ENCODE measurements around the gene KRTAP6-3. TPM values are rescaled to one million over a fixed set of nuclear protein-coding genes. Genes with fewer than 3 reads are reported as not detected.

The KRTAP6-3 gene
- total RNA-seq, 1 donor from 2014 or later, result not detected

DNA sequence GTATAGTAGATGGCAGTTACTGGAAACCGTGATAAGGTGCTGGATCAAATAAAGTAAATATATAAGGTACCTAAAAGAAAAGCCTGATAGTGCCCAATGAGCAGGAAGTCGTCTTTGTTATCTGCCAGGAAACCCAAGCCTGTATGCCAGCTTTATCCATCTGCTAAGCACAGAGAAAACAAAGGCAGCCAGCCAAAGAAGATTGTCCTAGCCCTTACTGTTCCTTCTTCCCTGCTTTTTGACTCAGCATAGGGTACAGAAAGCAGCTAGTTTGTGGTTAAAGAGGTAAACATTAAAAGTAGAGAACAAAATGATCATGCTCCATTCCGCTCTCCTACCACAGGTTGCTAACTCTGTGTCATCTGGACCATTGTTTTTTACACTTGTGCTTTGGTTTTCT lies 12.1 kb upstream of the KRTAP6-3 start:
- DNase-seq (ENCODE audit: low spot score), result no peak
- H3K36me3 Mint-ChIP-seq, result no peaks in the 10 kb centered on the region

GRCh38 chr21:30582870-30583269 lies 9.4 kb upstream of the KRTAP6-3 start:
- peak; percentile 10 for DNase-seq (ENCODE audit: low spot score)
- Mint-ChIP-seq H3K4me1 (peaks cover 8% of the 10 kb centered on the region), H3K9me3 (no peaks in the 10 kb centered on the region), H3K4me3 (no peak overlapping the region), H3K36me3 (no peaks in the 10 kb centered on the region), H3K27me3 (ENCODE audit: insufficient read depth, low read depth) (no peaks in the 10 kb centered on the region), H3K27ac (no peak overlapping the region)
- Histone ChIP-seq H3F3A (ENCODE audit: low read depth) (no peaks in the 10 kb centered on the region), H3K4me3 (no peak overlapping the region), H3K9me3 (ENCODE audit: low read depth) (peaks cover 11% of the 10 kb centered on the region), H3K27me3 (no peaks in the 10 kb centered on the region), H3K9ac (no peak overlapping the region), H3K4me1 (peaks cover 14% of the 10 kb centered on the region), H2AFZ (replicated peaks) (no peak overlapping the region), H3K27ac (no peak overlapping the region), H3K4me2 (no peak overlapping the region), H3K36me3 (peaks cover 4% of the 10 kb centered on the region), H4K20me1 (ENCODE audit: low read depth) (no peaks in the 10 kb centered on the region), H3K79me2 (ENCODE audit: low read depth) (no peaks in the 10 kb centered on the region)
- TF ChIP-seq, protein P1, sequence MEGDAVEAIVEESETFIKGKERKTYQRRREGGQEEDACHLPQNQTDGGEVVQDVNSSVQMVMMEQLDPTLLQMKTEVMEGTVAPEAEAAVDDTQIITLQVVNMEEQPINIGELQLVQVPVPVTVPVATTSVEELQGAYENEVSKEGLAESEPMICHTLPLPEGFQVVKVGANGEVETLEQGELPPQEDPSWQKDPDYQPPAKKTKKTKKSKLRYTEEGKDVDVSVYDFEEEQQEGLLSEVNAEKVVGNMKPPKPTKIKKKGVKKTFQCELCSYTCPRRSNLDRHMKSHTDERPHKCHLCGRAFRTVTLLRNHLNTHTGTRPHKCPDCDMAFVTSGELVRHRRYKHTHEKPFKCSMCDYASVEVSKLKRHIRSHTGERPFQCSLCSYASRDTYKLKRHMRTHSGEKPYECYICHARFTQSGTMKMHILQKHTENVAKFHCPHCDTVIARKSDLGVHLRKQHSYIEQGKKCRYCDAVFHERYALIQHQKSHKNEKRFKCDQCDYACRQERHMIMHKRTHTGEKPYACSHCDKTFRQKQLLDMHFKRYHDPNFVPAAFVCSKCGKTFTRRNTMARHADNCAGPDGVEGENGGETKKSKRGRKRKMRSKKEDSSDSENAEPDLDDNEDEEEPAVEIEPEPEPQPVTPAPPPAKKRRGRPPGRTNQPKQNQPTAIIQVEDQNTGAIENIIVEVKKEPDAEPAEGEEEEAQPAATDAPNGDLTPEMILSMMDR (IDR thresholded peaks at IDR 0.05), result no peak
- TF ChIP-seq EZH2 (IDR thresholded peaks at IDR 0.05), result no peak
- TF ChIP-seq EZH2phosphoT487 (IDR thresholded peaks at IDR 0.05), result no peak

More for the DNA sequence above, 12.1 kb upstream of the KRTAP6-3 start:
- H3K36me3 ChIP-seq, result no peaks in the 10 kb centered on the region
- H3K79me2 ChIP-seq (ENCODE audit: low read depth), result no peaks in the 10 kb centered on the region
- H3K4me1 ChIP-seq, result peaks cover 14% of the 10 kb centered on the region
- no peak overlapping the region for H3K27ac Mint-ChIP-seq
- no peaks in the 10 kb centered on the region for H3K9me3 Mint-ChIP-seq
- peaks cover 7% of the 10 kb centered on the region for H3K9me3 ChIP-seq (ENCODE audit: low read depth)
- TF ChIP-seq EZH2phosphoT487 (IDR thresholded peaks at IDR 0.05) (no peak), EZH2 (IDR thresholded peaks at IDR 0.05) (no peak)
- TF ChIP-seq, protein P1 (IDR thresholded peaks at IDR 0.05), result no peak
- no peaks in the 10 kb centered on the region for H4K20me1 ChIP-seq (ENCODE audit: low read depth)
- H3K4me3 Mint-ChIP-seq, result no peak overlapping the region
- H2AFZ ChIP-seq (replicated peaks), result no peak overlapping the region
- H3K27ac ChIP-seq, result no peak overlapping the region
- H3K4me2 ChIP-seq, result no peak overlapping the region
- H3F3A ChIP-seq (ENCODE audit: low read depth), result no peaks in the 10 kb centered on the region
- H3K4me3 ChIP-seq, result no peak overlapping the region
- H3K9ac ChIP-seq, result no peak overlapping the region
- H3K4me1 Mint-ChIP-seq, result peaks cover 8% of the 10 kb centered on the region
- H3K27me3 Mint-ChIP-seq (ENCODE audit: insufficient read depth, low read depth), result no peaks in the 10 kb centered on the region
- H3K27me3 ChIP-seq, result no peaks in the 10 kb centered on the region

DNA sequence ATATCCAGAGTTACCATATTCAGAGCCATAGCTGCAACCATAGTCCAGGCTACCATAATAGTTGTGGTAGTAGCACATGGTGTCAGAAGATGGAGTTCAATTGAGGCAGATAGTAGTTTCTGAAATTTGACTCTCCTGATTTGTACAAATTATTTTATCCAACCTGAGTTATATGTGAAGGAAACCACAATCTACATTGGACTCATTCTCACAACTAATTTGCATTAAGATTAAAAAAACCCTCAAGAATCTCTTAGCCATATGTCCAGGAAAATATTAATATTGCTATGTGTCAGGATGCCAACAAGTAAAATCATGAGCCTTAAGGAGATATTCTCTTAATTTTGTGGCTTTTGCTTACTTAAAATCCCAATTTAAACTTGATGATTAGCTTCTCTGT lies 1.9 kb upstream of the KRTAP6-3 start, which contains the start of gene KRTAP22-2:
Gene KRTAP22-2 (minus strand): TSS at position 101 of the 400 bp plus-strand sequence.
- H3K9ac ChIP-seq, result no peak within 1 kb of the TSS

More for the DNA sequence above, 1.9 kb upstream of the KRTAP6-3 start, which contains the start of gene KRTAP22-2:
- no peak within 1 kb of the TSS for H3K27ac ChIP-seq
- no peaks in the 10 kb centered on the region for H3K4me1 ChIP-seq
- Mint-ChIP-seq H3K4me3 (no peak within 1 kb of the TSS), H3K4me1 (no peaks in the 10 kb centered on the region), H3K36me3 (no peaks in the 10 kb centered on the region), H3K9me3 (no peaks in the 10 kb centered on the region), H3K27ac (no peak within 1 kb of the TSS), H3K27me3 (ENCODE audit: insufficient read depth, low read depth) (no peaks in the 10 kb centered on the region)
- H3F3A ChIP-seq (ENCODE audit: low read depth), result no peaks in the 10 kb centered on the region
- no peak within 1 kb of the TSS for H3K4me3 ChIP-seq
- no peak for DNase-seq (ENCODE audit: low spot score)
- H3K9me3 ChIP-seq (ENCODE audit: low read depth), result peaks cover 9% of the 10 kb centered on the region
- H3K36me3 ChIP-seq, result peaks cover 4% of the 10 kb centered on the region
- no peak within 1 kb of the TSS for H2AFZ ChIP-seq (replicated peaks)
- no peak within 1 kb of the TSS for H3K4me2 ChIP-seq
- TF ChIP-seq, protein P1 (IDR thresholded peaks at IDR 0.05), result no peak
- no peak for TF ChIP-seq EZH2phosphoT487 (IDR thresholded peaks at IDR 0.05)
- TF ChIP-seq EZH2 (IDR thresholded peaks at IDR 0.05), result no peak
- H3K27me3 ChIP-seq, result no peaks in the 10 kb centered on the region
- H4K20me1 ChIP-seq (ENCODE audit: low read depth), result no peaks in the 10 kb centered on the region
- no peaks in the 10 kb centered on the region for H3K79me2 ChIP-seq (ENCODE audit: low read depth)

Measured in neural progenitor cell (in vitro differentiated cells).